OCI-LY7 (cell line): ENCODE measurements around the gene DSCAM. TPM values are rescaled to one million over a fixed set of nuclear protein-coding genes. Genes with fewer than 3 reads are reported as not detected.

Experiments used
- BruUV-seq: library from RNA; stranded (reverse); fragments of 400-500 nt; replicated peaks from 2 replicates; lab custom pipeline; 2021; lab: Mats Ljungman, UMichigan
- CTCF ChIA-PET: fragments of 300-600 bp; sonication (Branson Sonifier 250); formaldehyde crosslinking; loops from one replicate; lab custom pipeline; 2022; ENCODE audit warnings: antibody characterized with exemption; ENCODE audit not compliant: unreplicated experiment; lab: Charles Lee
- POLR2A ChIA-PET: fragments of 300-600 bp; sonication (Branson Sonifier 250); formaldehyde crosslinking; loops from one replicate; lab custom pipeline; 2022; ENCODE audit warnings: antibody characterized with exemption; lab: Charles Lee
- DNase-seq: peaks from one replicate; pipeline ENCODE4 v3.0.0-alpha.2; 2015; ENCODE audit warnings: low spot score
- H2AFZ ChIP-seq: fragments of 200-600 bp; sonication (generic), shearing (Covaris generic); 2 replicates; pipeline ENCODE4 v1.6.1; 2014; ENCODE audit warnings: mild to moderate bottlenecking, antibody characterized with exemption, low read length, moderate library complexity
- H3K27ac ChIP-seq: fragments of 200-600 bp; sonication (generic); 2 replicates; pipeline ENCODE4 v1.5.1; 2014; ENCODE audit warnings: mixed run types, low read depth, mild to moderate bottlenecking, moderate library complexity, low read length, inconsistent platforms; ENCODE audit not compliant: poor library complexity, severe bottlenecking
- H3K36me3 ChIP-seq: fragments of 200-600 bp; sonication (generic); 2 replicates; pipeline ENCODE4 v1.6.1; 2014; ENCODE audit warnings: mild to moderate bottlenecking, antibody characterized with exemption, low read length, moderate library complexity, mixed read lengths; ENCODE audit not compliant: insufficient read depth
- H3K4me1 ChIP-seq: fragments of 200-600 bp; sonication (generic); 2 replicates; pipeline ENCODE4 v1.5.1; 2014; ENCODE audit warnings: mild to moderate bottlenecking, low read length; ENCODE audit not compliant: insufficient read depth, poor library complexity, severe bottlenecking
- H3K4me2 ChIP-seq: fragments of 200-600 bp; sonication (generic); 2 replicates; pipeline ENCODE4 v1.6.1; 2014; ENCODE audit warnings: mild to moderate bottlenecking, low read length
- H3K4me3 ChIP-seq: fragments of 200-600 bp; sonication (generic); 2 replicates; pipeline ENCODE4 v1.5.1; 2014; ENCODE audit warnings: mild to moderate bottlenecking, low read depth, low read length; ENCODE audit not compliant: poor library complexity, severe bottlenecking
- H3K79me2 ChIP-seq: fragments of 200-600 bp; sonication (generic); 2 replicates; pipeline ENCODE4 v1.6.1; 2016; ENCODE audit warnings: low read depth, mild to moderate bottlenecking, low read length, moderate library complexity, mixed read lengths; ENCODE audit not compliant: insufficient read depth
- H3K9me2 ChIP-seq: fragments of 200-600 bp; sonication (generic); 2 replicates; pipeline ENCODE4 v1.6.1; 2016; ENCODE audit warnings: mild to moderate bottlenecking, low read length, mixed read lengths; ENCODE audit not compliant: insufficient read depth
- H3K9me3 ChIP-seq: fragments of 200-600 bp; sonication (generic); 2 replicates; pipeline ENCODE4 v1.6.1; 2014; ENCODE audit warnings: mild to moderate bottlenecking, mixed run types, low read length, mixed read lengths
- H4K20me1 ChIP-seq: fragments of 200-600 bp; sonication (generic); 2 replicates; pipeline ENCODE4 v1.6.1; 2014; ENCODE audit warnings: mild to moderate bottlenecking, antibody characterized with exemption, low read length, moderate library complexity, mixed read lengths; ENCODE audit not compliant: insufficient read depth
- EZH2phosphoT487 ChIP-seq: fragments of 200-600 bp; sonication (generic); IDR thresholded peaks from 2 replicates; pipeline ENCODE4 v1.6.1; 2018; ENCODE audit warnings: low read depth, borderline replicate concordance, mild to moderate bottlenecking, mixed run types, antibody characterized with exemption, low read length, moderate library complexity, mixed read lengths
- intact Hi-C: fragments of 100-400 bp; cut with micrococcal nuclease; formaldehyde crosslinking; loops from one replicate; pipeline ENCODE4 v1.10.0; 2022; ENCODE audit not compliant: unreplicated experiment
- total RNA-seq, 2 experiments: library from RNA; depleted of rRNA in 1 of 2; stranded (reverse); fragments of >200 nt in 1 of 2; shearing (Covaris generic) in 1 of 2; gene quantifications; 2 replicates each; pipeline ENCODE4 v1.2.3, GENCODE V29; 2014 to 2022
- TF ChIP-seq, protein P1 (sequence below): fragments of 200-600 bp; sonication (generic); conservative IDR thresholded peaks from 2 replicates; pipeline ENCODE4 v1.5.1; 2014; ENCODE audit warnings: mild to moderate bottlenecking, antibody characterized with exemption, low read length, moderate library complexity, mixed read lengths

DSCAM gene
- total RNA-seq, 2 experiments from 2014 or later, result not detected

DNA sequence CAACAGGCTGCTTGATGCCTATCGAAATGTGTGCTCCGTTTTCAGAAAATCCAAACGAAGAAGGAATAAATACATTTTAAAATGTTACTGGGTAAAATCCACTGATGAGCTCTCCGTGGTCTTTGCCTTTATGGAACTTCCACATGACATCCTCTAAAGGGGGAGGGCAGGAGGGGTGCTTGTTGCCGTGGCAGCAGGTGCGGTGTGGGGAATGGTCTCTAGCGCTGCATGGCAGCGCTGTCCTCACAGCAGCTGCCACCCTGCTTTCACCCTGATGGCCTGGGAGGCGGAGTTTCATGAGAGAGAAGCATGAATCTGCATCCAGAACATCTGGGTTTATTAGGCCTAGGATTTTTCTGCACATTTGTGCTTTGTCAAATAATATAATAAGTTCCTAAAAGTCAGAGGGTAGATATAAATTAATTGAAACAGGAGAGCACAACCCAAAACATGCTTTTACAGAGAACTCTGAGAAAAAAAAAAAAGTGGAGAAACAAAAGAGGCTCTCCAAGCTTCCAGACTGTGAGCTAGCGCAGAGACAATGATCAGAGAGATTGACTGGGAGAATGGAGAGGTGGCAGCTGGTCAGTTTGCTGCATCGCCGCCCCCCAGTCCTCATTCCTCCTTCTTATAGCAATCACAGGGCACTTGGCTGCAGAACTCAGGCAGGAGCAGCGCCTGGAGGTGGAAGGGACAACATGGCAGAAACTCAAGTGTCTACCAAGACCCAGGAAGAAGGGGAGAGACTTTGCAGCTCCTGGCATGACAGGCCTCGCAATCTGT lies 228.6 kb downstream of the DSCAM start:
- H3K27ac ChIP-seq, result no peak overlapping the region
- H3K4me1 ChIP-seq, result no peaks in the 10 kb centered on the region
- CTCF ChIA-PET, result no interaction called here
- H2AFZ ChIP-seq, result no peak overlapping the region
- H3K4me2 ChIP-seq, result no peak overlapping the region
- no peaks in the 10 kb centered on the region for H3K36me3 ChIP-seq
- no TSS peak for BruUV-seq
- intact Hi-C loops, result no loop called here
- POLR2A ChIA-PET, result interaction anchor here (0.7 to 1.1 kb wide), 2 partner anchors 9 to 69 kb away, joined by 3 read pairs; no protein-coding TSS in a partner anchor
- H3K4me3 ChIP-seq, result no peak overlapping the region
- H3K9me3 ChIP-seq, result 0 out of 2 replicates have a peak, but pooled peaks cover 10% of the 10 kb centered on the region
- TF ChIP-seq, protein P1, sequence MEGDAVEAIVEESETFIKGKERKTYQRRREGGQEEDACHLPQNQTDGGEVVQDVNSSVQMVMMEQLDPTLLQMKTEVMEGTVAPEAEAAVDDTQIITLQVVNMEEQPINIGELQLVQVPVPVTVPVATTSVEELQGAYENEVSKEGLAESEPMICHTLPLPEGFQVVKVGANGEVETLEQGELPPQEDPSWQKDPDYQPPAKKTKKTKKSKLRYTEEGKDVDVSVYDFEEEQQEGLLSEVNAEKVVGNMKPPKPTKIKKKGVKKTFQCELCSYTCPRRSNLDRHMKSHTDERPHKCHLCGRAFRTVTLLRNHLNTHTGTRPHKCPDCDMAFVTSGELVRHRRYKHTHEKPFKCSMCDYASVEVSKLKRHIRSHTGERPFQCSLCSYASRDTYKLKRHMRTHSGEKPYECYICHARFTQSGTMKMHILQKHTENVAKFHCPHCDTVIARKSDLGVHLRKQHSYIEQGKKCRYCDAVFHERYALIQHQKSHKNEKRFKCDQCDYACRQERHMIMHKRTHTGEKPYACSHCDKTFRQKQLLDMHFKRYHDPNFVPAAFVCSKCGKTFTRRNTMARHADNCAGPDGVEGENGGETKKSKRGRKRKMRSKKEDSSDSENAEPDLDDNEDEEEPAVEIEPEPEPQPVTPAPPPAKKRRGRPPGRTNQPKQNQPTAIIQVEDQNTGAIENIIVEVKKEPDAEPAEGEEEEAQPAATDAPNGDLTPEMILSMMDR, result no peak
- DNase-seq, result no peak
- H4K20me1 ChIP-seq, result no peaks in the 10 kb centered on the region
- no peaks in the 10 kb centered on the region for H3K9me2 ChIP-seq
- no peaks in the 10 kb centered on the region for H3K79me2 ChIP-seq

- Histone ChIP-seq H3K4me1 (no peaks in the 10 kb centered on the region), H3K9me2 (no peaks in the 10 kb centered on the region), H4K20me1 (no peaks in the 10 kb centered on the region), H3K27ac (no peak overlapping the region), H3K9me3 (0 out of 2 replicates have a peak, but pooled peaks cover 10% of the 10 kb centered on the region), H2AFZ (no peak overlapping the region), H3K79me2 (no peaks in the 10 kb centered on the region), H3K4me3 (no peak overlapping the region), H3K36me3 (no peaks in the 10 kb centered on the region), H3K4me2 (no peak overlapping the region)
- intact Hi-C loops, result no loop called here
- CTCF ChIA-PET, result no interaction called here
- POLR2A ChIA-PET, result interaction anchor here (0.5 to 1.3 kb wide), 2 partner anchors 12 to 824 kb away, joined by 3 read pairs; no protein-coding TSS in a partner anchor
- TF ChIP-seq, protein P1, result no peak
- TF ChIP-seq EZH2phosphoT487, result no peak
- BruUV-seq, result no TSS peak
- DNase-seq, result no peak
These were observed 230.6 kb downstream of the DSCAM start for GRCh38 chr21:40616377-40616704.
